Hepatic stellate cell (primary cell): ENCODE results near the gene NSUN3.
"Not testable (repeated sequence)": the region's sequence is repeated elsewhere in the genome, so short reads cannot be mapped to it uniquely, and the experiment has no call there.

Experiments used
- DNase-seq: peaks from one replicate; pipeline ENCODE4 v3.0.0; 2011; ENCODE audit warnings: low spot score

The NSUN3 gene

GRCh38 chr3:94062513-94063404, at the start of gene NSUN3, which contains the start of gene DHFR2:
Gene NSUN3 (plus strand): TSS chr3:94063061. CDS start chr3:94063127, 66 bp downstream.
Gene DHFR2 (minus strand): TSS chr3:94062916. CDS start chr3:94061511, 1,405 bp downstream.
- DNase-seq = peak; percentile 77

DNA sequence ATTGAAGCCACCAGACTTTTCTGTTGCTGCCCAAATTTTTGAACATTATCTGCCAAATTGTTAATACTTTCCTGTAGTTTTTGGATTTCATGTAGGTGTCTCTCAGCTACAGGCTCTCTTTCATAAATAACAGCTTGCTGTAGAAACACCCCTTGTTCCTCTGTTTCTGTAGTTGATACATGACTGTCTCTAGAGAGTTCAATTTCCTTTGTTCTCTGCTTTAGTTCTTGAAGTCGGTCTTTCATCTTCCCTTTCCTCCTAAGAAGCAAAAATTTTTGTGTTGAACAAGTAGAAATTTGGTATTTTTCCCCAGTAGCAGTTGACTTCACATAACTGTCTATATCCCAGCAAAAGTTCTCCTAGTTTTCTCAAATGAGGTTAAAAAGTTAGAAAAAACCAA, 47.8 kb upstream of the NSUN3 start:
- DNase-seq = no peak

DNA sequence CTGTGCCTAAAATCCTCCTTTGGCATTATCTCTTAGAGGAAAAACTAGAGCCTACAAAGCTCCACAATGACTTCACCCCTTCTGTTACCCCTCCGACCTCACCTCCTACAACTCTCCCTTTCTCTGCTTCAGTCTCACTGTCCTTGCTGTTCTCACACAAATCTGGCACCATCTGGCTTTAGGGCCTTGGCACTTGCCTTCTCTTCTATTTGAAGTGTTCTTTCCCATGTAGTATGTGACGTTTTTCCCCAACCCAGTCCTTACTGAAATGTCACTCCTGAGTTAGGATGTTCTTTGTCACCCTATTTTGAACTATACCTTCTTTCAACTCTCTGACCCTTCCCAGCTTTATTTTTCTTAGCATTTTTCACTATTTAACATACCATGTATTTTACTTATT, 43.2 kb upstream of the NSUN3 start:
- no peak for DNase-seq

DNA sequence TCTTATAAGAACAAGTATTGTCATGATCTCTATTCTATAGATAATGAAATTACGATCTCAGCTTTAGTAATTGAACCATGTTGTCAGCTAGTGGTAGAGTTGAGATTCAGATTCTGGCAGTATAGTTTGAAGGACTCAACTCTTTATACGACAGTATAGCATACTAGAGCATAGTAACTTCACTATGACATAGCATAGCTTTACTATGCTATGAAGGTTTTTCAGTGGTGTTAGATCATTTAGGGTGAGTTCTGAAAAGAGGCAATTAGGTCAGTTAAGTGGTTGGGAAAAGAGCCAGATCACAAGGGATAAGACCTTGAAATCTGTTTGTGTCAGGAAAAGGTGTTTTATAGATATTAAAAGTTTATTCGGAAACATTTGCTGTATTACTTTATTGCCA, 42.6 kb upstream of the NSUN3 start:
- DNase-seq = no peak

- DNase-seq = peak; percentile 4
Measured at GRCh38 chr3:94024385-94024784, 38.5 kb upstream of the NSUN3 start.

GRCh38 chr3:94026623-94027022, 36.2 kb upstream of the NSUN3 start:
- DNase-seq = no peak

DNA sequence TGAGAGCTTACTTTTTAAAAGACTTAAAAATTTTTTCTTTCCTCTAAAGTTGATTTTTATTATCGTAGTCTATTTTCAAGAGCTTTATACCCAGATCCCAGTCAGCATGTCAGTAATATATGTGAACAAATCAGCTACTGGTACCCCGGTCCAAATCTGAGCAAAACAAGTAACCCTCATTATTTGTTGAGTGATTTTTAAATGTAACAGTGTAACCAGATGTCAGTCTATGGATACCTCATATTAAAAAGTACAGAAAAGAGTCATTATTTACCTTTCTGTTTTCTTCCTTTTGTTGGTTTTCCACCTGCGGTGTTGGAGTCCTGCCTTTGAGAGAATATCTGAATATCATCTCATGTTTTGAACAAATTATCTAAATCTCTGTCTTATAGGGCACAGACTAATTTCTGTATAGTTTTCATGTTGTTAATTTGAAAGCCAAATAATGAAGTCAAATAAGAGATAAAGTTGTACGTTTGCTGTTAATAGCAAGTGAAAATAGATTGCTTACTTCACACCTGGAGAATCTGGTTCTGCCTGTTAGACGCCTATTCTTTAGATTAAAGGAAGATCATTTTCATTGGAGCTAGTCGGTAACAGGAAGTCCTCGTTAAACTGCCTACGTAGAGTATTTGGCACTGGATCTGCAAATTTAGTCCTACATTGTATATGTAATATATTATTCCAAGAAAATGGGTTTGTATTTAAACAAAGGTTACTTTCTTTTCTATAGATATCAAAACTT, 34.6 kb upstream of the NSUN3 start, which contains the start of gene STX19:
Gene STX19, minus strand, starts transcription at position 505 of the 745 bp plus-strand sequence. CDS start 13,328 bp downstream, outside the sequence.
- DNase-seq = no peak

GRCh38 chr3:94036909-94037507, 25.9 kb upstream of the NSUN3 start:
- DNase-seq = peak; percentile 40

GRCh38 chr3:94043285-94043684, 19.6 kb upstream of the NSUN3 start:
- no peak for DNase-seq

DNA sequence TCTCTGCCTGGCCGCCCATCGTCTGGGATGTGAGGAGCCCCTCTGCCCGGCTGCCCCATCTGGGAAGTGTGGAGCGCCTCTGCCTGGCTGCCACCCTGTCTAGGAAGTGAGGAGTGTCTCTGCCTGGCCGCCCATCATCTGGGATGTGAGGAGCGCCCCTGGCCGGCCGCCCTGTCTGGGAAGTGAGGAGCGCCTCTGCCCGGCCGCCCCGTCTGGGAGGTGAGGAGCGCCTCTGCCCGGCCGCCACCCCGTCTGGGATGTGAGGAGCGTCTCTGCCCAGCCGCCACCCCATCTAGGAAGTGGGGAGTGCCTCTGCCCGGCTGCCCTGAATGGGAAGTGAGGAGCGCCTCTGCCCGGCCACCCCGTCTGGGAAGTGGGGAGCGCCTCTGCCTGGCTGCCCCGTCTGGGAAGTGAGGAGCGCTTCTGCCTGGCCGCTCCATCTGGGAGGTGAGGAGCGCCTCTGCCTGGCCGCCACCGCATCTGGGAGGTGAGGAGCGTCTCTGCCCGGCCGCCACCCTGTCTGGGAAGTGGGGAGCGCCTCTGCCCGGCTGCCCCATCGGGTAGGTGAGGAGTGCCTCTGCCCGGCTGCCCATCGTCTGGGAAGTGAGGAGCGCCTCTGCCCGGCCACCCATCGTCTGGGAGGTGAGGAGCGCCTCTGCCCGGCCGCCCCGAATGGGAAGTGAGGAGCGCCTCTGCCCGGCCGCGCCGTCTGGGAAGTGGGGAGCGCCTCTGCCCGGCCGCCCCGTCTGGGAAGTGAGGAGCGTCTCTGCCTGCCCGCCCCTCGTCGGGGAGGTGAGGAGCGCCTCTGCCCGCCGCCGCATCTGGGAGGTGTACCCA, 18.5 kb upstream of the NSUN3 start:
- not testable (repeated sequence) for DNase-seq

- no peak for DNase-seq
Measured at GRCh38 chr3:94046533-94046932, 16.3 kb upstream of the NSUN3 start.

GRCh38 chr3:94049267-94049666, 13.6 kb upstream of the NSUN3 start:
- no peak for DNase-seq

GRCh38 chr3:94050546-94050945, 12.3 kb upstream of the NSUN3 start:
- DNase-seq = no peak

- DNase-seq = no peak
Measured at GRCh38 chr3:94061297-94061696, 1.6 kb upstream of the NSUN3 start.

DNA sequence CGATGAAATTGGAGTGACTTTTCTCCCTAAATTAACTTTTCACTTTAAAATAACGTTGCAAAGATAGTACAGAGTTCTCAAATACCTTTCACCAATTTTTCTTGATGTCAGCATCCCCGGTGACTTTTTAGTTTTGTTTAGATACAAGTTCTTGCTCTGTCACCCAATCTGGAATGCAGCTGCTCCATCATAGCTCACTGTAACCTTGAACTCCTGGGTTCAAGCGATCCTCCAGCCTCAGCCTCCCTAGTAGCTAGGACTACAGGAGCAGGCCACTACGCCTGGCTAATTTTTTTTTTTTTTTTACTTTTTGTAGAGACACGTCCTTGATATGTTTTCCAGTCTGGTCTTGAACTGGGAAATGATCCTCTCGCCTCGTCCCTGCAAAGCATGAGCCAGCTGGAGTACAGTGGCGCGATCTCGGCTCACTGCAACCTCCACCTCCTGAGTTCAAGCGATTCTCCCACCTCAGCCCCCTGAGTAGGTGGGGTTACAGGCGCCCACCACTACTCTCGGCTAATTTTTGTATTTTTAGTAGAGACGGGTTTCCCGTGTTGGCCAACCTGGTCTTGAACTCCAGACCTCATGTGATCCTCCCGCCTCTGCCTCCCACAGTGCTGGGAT, 747 bp downstream of the NSUN3 start:
- DNase-seq = no peak

- no peak for DNase-seq
Measured at GRCh38 chr3:94064243-94064860, 1.5 kb downstream of the NSUN3 start.

- DNase-seq = no peak
Measured at GRCh38 chr3:94065122-94065521, 2.3 kb downstream of the NSUN3 start.

- DNase-seq = no peak
Measured at GRCh38 chr3:94065819-94066480, 3.1 kb downstream of the NSUN3 start.

GRCh38 chr3:94066506-94067500, 3.9 kb downstream of the NSUN3 start:
- no peak for DNase-seq
